NCI-H526 (cell line): ENCODE results near the gene SRPK2.

Source experiments
- DNase-seq, 2 experiments: peaks; one replicate each; lab custom pipeline; 2025; lab: John Stamatoyannopoulos, UW

Gene SRPK2

DNA sequence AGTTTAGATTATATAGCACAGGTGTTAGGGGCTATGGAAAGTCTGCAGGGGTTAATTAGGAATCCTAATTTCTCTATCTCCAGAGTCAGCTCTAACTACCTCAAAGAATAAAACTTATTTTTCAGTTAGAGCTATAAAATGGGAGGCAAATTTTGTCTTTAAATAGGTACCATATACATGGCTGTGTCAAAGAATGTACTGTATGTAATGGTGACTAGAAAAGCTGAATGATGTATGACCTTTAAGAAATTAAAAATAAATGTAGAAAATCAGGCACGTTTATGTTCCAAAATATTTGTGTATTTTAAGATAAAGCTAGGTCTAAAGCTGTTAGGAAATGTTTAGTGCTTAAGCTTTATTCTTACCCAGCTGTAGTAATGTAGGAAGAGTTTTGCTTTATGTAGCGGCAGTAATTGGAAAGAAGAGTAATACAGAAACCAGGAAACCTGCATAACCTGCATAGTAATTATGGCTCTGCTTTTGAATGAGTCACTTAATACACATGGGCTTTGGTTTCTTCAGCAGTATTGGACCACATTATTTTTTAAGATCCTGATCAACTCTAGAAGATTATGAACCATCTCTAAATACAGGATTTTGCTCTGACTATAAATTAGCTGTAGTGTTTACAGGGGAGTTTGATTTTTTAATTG lies 289.7 kb downstream of the SRPK2 start:
- no peak for DNase-seq

DNA sequence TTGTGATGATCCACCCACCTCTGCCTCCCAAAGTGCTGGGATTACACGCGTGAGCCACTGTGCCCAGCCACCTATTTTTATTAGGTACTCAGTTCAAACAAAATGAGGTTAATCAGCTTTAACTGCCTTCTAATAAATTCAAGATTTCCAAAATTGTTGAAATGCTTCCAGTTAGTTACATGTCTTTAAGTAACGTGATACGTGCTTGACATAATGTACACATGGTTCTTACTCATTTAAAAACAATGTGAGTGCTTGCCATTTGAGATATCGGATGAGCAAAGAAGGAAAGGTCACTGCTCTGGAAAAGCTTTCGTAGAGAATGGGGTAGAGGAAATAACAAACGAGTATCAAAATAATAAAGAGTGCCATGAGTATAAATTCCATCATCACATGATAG lies 291.1 kb downstream of the SRPK2 start:
- DNase-seq = no peak

DNA sequence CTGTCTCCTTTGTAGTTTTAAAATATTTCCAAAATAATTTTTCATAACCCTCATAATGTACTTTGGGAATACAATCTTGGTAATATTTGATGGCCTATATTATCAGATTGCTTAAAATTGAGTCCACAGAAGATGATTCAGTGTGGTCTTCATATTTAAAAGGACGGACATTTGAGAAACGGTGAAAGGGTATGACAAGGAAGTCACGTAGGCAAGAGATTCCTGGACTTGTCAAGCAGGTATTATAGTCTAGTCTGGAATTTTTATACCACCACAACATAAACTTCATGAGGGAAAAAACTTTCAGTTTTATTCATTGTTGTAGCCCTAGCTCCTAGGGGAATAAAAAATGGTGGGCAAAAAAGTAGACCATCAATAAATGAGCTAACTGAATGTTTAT lies 292.4 kb downstream of the SRPK2 start:
- DNase-seq = no peak

DNA sequence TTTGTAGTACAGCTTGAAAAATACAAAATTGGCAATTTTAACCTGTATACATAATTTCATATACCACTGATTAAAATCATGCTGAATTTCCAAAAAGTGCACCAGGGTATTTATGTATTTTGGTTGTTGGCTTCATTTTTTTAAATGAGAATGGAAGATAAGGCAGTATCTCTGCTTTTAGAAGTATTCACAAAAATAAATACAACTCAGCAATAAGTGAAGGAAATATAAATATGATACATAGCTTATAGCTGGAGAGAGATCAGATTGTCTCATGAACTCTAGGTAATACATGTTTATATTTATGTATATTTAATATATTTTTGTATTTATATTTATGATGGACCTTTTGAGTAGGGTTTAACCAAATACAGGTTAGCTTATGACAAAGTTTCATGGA lies 293.8 kb downstream of the SRPK2 start:
- no peak for DNase-seq

DNA sequence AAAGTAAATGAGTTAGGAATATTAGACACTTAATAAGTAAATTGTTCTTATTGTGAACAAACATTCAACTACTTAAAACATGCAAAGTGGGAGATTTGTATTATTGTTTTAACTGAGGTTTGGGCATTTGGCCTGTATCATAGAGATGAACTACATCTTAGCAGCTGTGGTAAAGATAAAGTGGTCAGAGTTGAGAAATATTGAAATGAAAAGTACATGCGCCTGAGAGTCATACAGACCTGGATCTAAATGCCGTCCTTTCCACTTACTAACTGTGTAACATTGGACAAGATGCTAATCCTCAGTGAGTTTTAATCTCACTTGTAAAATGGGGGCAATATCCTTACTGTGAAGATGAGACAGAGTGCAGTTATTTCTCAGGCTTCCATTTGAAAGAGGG lies 300.3 kb downstream of the SRPK2 start:
- DNase-seq = no peak

DNA sequence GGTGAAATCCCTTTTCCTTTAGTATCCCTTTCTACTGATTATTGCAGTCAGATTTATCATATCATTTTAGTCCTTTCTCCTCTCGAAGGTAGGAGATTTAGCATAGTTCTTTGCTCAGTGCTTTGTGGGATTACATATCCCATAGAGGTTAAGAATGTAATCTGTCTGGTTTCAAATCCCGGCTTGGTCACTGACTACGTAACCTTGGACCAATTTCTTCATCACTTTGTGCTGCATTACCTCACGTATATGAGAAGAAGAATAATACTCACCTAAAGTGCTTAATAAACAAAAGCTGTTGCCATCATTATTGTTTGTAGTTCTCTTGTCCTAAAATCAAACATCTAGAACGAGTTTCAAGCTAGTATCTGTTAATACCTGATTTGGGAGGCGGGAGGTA lies 300.7 kb downstream of the SRPK2 start:
- DNase-seq = no peak

DNA sequence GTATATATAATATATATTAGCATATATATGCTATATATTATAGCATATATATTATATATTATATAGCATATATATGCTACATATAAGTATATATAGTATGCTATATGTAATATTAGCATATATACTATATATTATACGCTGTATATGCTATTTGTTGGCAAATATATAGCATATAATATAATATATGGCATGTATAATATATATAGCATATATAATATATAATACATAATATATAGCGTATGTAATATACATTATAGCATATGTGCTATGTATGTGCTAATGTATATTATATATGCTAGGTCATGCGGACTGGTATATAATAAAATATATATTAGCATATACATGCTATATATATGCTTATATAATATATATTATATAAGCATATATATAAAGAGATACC lies 301.9 kb downstream of the SRPK2 start:
- DNase-seq = no peak

DNA sequence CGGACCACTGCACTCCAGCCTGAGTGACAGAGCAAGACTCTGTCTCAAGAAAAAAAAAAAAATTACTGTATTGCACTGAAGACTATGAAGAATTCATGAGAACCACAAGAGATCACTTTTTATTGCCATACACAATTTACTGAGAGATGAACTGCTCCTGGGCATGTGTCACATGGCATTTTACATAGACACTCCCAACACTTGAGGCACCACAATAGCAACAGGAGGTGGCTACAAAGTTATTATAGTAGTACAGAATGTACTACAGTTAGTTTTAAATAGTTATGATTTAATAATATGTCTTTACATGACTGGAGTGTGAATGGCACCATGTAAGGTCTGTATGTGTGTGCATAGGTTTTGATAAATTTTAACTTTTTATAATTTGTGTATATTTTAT lies 304.1 kb downstream of the SRPK2 start:
- DNase-seq = no peak

DNA sequence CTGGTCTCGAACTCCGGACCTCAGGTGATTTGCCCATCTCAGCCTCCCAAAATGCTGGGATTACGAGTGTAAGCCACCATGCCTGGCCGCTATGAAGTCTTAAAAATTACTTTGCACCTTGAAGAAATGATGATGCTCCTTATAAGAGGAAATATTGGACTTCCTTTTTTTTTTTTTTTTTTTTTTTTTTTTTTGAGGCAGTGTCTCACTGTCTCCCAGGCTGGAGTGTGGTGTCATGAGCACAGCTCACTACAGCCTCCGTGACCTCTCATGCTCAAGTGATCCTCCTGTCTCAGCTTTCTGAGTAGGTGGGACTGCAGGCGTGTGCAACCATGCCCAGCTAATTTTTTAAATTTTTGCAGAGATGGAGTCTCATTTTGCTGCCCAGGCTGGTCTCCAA lies 309.4 kb downstream of the SRPK2 start:
- no peak for DNase-seq

DNA sequence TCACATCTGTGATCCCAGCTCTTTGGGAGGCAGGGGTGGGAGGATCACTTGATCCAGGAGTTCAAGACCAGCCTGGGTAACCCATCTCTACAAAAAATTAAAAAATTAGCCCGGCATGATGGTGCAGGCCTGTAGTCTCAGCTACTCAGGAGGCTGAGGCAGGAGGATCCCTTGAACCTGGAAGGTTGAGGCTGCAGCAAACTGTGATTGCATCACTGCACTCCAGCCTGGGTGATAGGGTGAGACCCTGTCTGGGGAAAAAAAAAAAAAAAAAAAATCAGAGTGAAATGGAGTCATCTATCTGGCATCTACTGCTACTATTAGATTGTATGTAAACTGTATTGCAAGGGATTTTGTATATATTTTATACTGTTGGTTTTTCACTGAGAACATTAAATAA lies 315.6 kb downstream of the SRPK2 start:
- DNase-seq = no peak

DNA sequence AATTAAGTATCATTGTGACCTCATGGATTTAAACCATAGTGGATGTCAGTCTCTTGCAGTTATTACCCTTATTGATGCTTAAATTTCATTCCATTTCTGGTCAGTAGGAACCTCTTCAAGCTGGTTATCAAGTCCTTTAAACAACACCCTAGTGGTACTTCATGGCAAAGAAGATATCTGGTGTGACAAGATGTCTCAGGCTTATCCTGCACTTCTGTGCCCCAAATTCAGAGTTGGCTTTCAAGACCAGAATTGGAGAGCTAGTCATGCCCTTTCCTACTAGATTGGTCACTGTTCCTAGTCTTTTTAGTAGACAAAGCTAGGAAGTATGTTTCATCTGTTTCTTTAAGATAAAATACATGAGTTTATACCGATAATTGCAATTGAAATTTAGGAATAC lies 319.8 kb downstream of the SRPK2 start:
- DNase-seq = no peak

DNA sequence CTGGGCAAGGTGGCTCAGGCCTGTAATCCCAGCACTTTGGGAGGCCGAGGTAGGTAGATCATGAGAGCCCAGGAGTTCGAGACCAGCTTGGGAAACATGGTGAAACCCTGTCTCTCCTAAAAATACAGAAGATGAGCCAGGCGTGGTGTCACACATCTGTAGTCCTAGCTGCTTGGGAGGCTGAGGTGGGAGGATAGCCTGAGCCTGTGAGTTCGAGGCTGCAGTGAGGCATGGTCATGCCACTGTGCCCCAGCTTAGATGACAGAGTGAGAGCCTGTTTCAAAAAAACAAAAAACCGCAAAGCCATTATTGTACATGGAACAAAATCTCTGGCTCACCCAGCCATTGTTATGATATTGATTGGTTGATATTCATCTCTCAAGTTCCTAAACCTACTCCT lies 321.0 kb downstream of the SRPK2 start:
- DNase-seq = no peak
